ENCODE data around the gene VWA5B1.

VWA5B1 gene

GRCh38 chr1:20403423-20404145, 112.9 kb downstream of the VWA5B1 start:
- Mint-ChIP-seq H3K36me3 (no peaks in the 10 kb centered on the region), H3K4me1 (peaks cover 58% of the 10 kb centered on the region), H3K27me3 (no peaks in the 10 kb centered on the region), H3K4me3 (no peak overlapping the region), H3K27ac (peak overlapping the region; percentile 46), H3K9me3 (no peaks in the 10 kb centered on the region)
- no peak for ATAC-seq

DNA sequence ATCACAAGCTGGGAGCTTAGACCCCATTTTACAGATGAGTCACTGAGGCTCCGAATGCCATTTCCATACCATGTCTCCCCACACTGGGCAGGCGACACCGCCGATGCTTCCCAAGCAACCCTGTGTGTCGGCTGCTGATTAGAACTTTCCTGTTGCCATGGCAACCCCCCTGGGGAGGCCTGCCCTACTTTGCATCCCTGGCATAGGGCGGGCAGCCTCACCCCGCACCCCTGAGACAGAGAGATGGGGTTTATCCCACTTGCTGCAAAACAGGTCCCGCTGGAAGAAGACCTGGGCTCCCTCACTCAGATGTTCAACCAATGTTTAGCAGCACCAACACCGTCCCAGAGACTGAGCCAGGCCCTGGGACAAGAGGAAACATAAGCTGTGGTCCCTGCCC, 113.8 kb downstream of the VWA5B1 start:
- Mint-ChIP-seq H3K4me1 (peaks cover 58% of the 10 kb centered on the region), H3K36me3 (no peaks in the 10 kb centered on the region), H3K27me3 (no peaks in the 10 kb centered on the region), H3K9me3 (no peaks in the 10 kb centered on the region), H3K27ac (peak overlapping the region; percentile 46), H3K4me3 (peak overlapping the region; percentile 46)
- peak; percentile 77 for ATAC-seq
